Tibial artery (tissue), 4 donors: ENCODE data around the gene ITGBL1.

Experiments used
- DNase-seq, 2 donors: peaks; one replicate each; pipeline ENCODE4 v3.0.0-alpha.2; 2019
- H3K27ac ChIP-seq, 2 donors: fragments of 200-600 bp; sonication (generic) in 1 of 2; 1 replicate in 1 of 2; 2 replicates in 1 of 2; pipeline ENCODE4 v1.5.1; 2018 to 2019; ENCODE audit warnings: mild to moderate bottlenecking in 1 of 2
- H3K27me3 ChIP-seq, 2 donors: fragments of 200-600 bp; sonication (generic) in 1 of 2; one replicate each; pipeline versions ENCODE4 v1.5.1 to v1.6.0; 2016 to 2019
- H3K36me3 ChIP-seq, 3 donors: fragments of 200-600 bp; sonication (generic) in 2 of 3; one replicate each; pipeline ENCODE4 v1.5.1; 2016 to 2019; ENCODE audit warnings: mild to moderate bottlenecking in 2 of 3
- H3K4me1 ChIP-seq, 4 donors: fragments of 200-600 bp; sonication (generic) in 2 of 4; 1 replicate in 3 of 4; 2 replicates in 1 of 4; pipeline ENCODE4 v1.5.1; 2016 to 2019
- H3K4me3 ChIP-seq, 2 donors: fragments of 200-600 bp; sonication (generic) in 1 of 2; 1 replicate in 1 of 2; 2 replicates in 1 of 2; pipeline ENCODE4 v1.5.1; 2018 to 2019; ENCODE audit warnings: mild to moderate bottlenecking in 2 of 2
- H3K9me3 ChIP-seq, 3 donors: fragments of 200-600 bp; sonication (generic) in 1 of 3; one replicate each; pipeline ENCODE4 v1.5.1; 2016 to 2019
- intact Hi-C: fragments of 100-400 bp; cut with DNase I; formaldehyde crosslinking; loops from one replicate; pipeline ENCODE4 v1.15.0; 2023; ENCODE audit warnings: low total_unique reads
- TF ChIP-seq, protein P1 (sequence below), 2 experiments: fragments of 200-600 bp in 1 of 2; fragments of 450-650 bp in 1 of 2; IDR thresholded peaks; one replicate each; pipeline ENCODE4 v1.5.1; 2017 to 2019; ENCODE audit warnings: antibody characterized with exemption in 2 of 2, mild to moderate bottlenecking in 1 of 2, moderate library complexity in 1 of 2

The ITGBL1 gene

DNA sequence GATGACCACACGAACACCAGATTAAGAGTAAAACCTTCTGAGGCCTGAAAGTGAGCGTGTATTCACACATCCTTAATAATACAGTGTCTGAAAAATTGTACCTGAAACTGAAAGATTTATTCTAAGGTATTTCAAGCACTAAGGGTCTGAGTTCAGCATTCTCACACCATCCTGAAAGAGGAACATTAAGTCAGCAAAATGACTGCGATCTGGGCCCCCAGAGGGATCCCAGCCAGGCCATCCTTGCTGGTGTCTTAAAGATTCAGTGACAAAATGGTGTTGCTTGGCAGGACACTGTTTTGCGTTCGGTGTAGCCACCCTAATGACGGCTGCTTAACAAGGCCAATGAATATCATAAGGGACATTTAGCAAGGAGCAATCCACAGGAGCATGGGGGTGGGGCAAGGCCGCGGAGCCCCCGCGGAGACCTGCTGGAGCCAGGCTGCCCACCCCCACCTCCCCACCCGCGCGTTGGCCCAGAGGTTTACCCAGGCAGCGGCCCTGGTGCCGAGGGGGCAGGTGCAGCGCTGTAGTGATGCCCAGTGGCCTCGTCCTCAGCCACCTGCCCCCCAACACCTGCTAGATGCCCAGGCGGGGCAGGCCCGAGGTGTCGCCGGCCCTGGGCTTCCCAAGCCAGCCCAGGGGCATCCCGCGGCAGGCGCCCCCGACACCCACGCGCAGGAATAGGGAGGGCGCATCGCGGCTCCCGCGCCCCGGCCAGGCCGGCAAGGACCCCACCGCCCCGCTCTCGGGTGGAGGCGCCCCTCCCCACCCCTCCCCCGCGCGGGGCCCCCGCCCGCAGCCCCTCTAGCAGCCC lies 36.9 kb upstream of the ITGBL1 start:
- H3K27me3 ChIP-seq = peaks cover 0 to 3% of the 10 kb centered on the region in 2 donors
- H3K36me3 ChIP-seq = no peaks in the 10 kb centered on the region
- TF ChIP-seq, protein P1, sequence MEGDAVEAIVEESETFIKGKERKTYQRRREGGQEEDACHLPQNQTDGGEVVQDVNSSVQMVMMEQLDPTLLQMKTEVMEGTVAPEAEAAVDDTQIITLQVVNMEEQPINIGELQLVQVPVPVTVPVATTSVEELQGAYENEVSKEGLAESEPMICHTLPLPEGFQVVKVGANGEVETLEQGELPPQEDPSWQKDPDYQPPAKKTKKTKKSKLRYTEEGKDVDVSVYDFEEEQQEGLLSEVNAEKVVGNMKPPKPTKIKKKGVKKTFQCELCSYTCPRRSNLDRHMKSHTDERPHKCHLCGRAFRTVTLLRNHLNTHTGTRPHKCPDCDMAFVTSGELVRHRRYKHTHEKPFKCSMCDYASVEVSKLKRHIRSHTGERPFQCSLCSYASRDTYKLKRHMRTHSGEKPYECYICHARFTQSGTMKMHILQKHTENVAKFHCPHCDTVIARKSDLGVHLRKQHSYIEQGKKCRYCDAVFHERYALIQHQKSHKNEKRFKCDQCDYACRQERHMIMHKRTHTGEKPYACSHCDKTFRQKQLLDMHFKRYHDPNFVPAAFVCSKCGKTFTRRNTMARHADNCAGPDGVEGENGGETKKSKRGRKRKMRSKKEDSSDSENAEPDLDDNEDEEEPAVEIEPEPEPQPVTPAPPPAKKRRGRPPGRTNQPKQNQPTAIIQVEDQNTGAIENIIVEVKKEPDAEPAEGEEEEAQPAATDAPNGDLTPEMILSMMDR (IDR thresholded peaks at IDR 0.05) = no peak
- H3K4me1 ChIP-seq = peaks cover 0 to 17% (median 5%) of the 10 kb centered on the region in 4 donors
- H3K9me3 ChIP-seq = no peaks in the 10 kb centered on the region
- DNase-seq = no peak
- peak overlapping the region; percentile 90 to 96 for H3K4me3 ChIP-seq
- peak overlapping the region; percentile 84 to 93 for H3K27ac ChIP-seq
- intact Hi-C loops = no loop called here

DNA sequence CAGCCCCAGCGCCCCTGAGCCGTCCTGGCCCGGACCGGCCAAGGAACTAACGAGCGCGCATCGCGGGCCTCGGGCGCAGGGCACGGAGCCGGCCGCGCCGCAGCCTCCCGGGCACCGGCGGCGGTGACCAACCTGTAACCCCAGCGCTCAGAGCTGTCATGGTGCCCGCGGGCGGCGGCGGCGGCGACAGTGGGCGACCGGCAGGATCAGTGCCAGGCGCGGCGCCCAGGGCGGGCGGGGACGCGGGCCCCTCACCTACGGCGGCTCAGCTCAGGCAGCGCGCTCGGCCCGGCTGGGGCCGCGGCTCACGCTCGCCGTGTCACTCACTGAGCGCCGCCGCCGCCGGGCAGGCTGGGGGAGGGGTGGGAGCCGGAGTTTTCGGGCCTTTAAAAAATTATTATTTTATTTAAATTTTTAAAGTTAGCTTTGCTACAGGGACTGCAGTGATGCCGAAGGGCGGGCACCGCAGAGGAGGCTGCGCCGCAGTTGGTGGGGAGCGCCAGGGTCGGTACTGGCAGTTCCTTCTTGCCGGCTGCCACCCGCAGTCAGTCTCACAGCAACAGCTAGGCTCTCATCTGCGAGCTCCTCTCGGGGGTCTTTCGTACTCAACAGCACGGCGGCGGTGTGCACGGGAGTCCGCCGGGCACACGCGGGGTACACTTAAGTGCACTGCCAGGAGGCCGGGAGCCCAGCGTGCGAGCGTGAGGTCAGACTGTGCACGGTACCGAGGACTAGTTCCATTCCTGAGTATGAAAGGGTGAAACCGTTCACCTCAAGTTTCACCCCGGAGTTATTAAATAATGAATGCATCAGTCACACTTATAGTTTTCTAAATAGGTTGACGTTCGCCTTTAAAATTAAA lies 36.1 kb upstream of the ITGBL1 start, which contains the start of gene NALCN:
Gene NALCN, minus strand, starts transcription at position 328 of the 862 bp plus-strand sequence. CDS start 17,382 bp downstream, outside the sequence.
- H3K36me3 ChIP-seq = no peaks in the 10 kb centered on the region

DNA sequence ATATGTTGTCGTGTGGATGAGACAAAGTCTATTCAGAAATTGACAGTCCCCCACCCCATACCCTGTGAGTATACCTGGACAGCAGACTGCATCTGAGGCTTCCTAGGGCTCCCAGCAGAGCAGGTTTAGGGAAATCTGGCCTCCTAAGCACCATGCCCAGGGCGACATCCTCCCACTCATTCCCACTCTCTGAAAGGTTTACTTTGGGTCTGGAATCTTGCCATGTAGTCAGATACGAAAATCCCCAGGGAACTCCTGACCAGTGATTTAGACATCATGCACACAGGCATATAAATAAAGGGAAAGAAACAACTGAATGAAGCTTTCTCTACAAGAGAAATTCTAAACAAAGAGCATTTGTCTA lies 35.5 kb upstream of the ITGBL1 start:
- Histone ChIP-seq H3K9me3 (no peaks in the 10 kb centered on the region), H3K27me3 (peaks cover 0 to 3% of the 10 kb centered on the region in 2 donors), H3K4me1 (peaks cover 0 to 17% (median 6%) of the 10 kb centered on the region in 4 donors), H3K4me3 (peak overlapping the region; percentile 90 to 96), H3K36me3 (no peaks in the 10 kb centered on the region), H3K27ac (peak overlapping the region; percentile 84 to 93)
- intact Hi-C loops = no loop called here
- DNase-seq = no peak
- TF ChIP-seq, protein P1 (IDR thresholded peaks at IDR 0.05) = no peak

More for the DNA sequence above, 36.1 kb upstream of the ITGBL1 start, which contains the start of gene NALCN:
- intact Hi-C loops = no loop called here
- TF ChIP-seq, protein P1 (IDR thresholded peaks at IDR 0.05) = no peak
- Histone ChIP-seq H3K9me3 (no peaks in the 10 kb centered on the region), H3K27ac (peak within 1 kb of the TSS; percentile 84 to 93), H3K4me1 (peaks cover 0 to 17% (median 5%) of the 10 kb centered on the region in 4 donors), H3K27me3 (peaks cover 0 to 3% of the 10 kb centered on the region in 2 donors), H3K4me3 (peak within 1 kb of the TSS; percentile 90 to 96)
- DNase-seq = peak in 1 of 2 donors; percentile 70

DNA sequence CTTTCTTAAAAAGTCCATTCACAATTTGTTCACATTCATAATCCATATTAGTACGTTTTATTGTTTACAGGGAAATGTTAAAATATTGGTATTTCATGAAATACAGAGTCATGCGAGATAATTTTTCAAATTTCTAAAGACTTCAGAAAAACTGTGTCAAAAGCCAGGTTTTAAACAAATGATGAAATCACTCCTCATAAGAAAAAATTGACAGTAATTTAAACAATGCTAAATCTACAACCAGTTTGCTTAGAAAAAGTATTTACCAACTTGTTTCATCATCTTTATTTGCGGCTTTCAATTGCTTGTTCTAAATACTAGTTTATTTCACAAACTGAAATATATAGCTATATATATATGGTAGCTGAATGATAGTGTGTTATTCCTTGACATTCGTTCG lies 35.0 kb upstream of the ITGBL1 start:
- Histone ChIP-seq H3K27ac (peak overlapping the region in 1 of 2 donors; percentile 84), H3K27me3 (peaks cover 0 to 3% of the 10 kb centered on the region in 2 donors), H3K9me3 (no peaks in the 10 kb centered on the region), H3K4me1 (peaks cover 0 to 17% (median 9%) of the 10 kb centered on the region in 4 donors), H3K4me3 (no peak overlapping the region), H3K36me3 (no peaks in the 10 kb centered on the region)
- intact Hi-C loops = no loop called here
- DNase-seq = no peak
- TF ChIP-seq, protein P1 (IDR thresholded peaks at IDR 0.05) = no peak

DNA sequence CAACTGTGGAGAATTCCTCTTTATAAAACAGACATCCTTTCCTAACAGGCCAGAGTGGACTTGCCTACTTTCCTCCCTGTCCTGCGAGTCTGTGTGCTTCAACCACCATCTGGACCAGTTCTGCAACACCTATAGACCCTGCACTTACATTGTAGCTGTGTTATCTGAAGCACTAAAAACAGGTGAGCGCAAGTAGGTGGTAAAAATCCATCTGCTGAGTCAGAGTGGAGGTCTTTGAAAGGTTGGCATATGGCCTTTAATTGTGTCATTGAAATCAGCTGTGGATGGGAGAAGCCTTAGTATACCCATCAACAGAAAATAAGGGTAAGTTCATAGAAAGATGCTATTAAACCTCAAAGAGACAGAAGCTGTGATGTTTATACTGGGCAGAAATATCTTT lies 28.6 kb upstream of the ITGBL1 start:
- intact Hi-C loops = no loop called here
- DNase-seq = no peak
- no peak overlapping the region for H3K27ac ChIP-seq

More for the DNA sequence above, 28.6 kb upstream of the ITGBL1 start:
- no peaks in the 10 kb centered on the region for H3K27me3 ChIP-seq
- TF ChIP-seq, protein P1 (IDR thresholded peaks at IDR 0.05) = no peak
- peaks cover 0 to 10% (median 0%) of the 10 kb centered on the region in 4 donors for H3K4me1 ChIP-seq
- no peak overlapping the region for H3K4me3 ChIP-seq
- H3K9me3 ChIP-seq = no peaks in the 10 kb centered on the region
- no peaks in the 10 kb centered on the region for H3K36me3 ChIP-seq
